22Rv1 (cell line): Measurements from ENCODE around the gene IL1B.

Experiments
- ZFX ChIP-seq: fragments of 450-650 bp; IDR thresholded peaks from 2 replicates; pipeline ENCODE4 v1.6.1; 2017; ENCODE audit warnings: antibody characterized with exemption, borderline replicate concordance
- TF ChIP-seq, protein P1 (sequence below): fragments of 450-650 bp; IDR thresholded peaks from 2 replicates; pipeline ENCODE4 v1.5.1; 2017; ENCODE audit warnings: mild to moderate bottlenecking

DNA sequence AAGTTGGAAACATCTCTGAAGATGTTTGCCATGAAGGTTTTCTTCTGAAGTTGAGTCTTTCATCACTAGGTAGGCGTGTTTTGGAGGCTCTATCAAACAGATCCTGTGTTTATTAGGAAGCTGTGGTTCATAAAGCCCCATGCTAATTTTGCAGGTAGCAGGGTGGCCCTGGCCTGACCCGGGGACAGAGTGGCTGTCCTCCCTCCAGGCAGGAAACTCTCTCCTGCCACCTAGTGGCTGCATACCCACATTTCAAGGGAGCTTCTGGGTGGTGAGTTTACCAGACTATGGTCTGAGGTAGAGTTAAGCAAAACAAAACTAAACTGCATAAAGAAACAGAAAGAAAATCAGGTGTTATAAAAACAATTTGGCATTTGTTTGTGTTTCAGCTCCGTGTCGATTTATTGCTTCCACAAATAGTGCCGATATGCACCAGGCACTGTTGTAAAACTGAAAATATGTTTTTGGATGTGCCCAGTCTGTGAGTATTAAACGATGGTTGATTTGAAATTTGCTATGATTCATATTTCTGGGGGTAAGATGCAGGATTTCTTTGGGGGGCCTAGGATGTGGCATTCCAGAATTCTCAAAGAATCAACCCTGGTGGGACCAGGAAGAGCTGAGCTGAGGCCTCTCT lies 48.4 kb upstream of the IL1B start:
- TF ChIP-seq, protein P1, sequence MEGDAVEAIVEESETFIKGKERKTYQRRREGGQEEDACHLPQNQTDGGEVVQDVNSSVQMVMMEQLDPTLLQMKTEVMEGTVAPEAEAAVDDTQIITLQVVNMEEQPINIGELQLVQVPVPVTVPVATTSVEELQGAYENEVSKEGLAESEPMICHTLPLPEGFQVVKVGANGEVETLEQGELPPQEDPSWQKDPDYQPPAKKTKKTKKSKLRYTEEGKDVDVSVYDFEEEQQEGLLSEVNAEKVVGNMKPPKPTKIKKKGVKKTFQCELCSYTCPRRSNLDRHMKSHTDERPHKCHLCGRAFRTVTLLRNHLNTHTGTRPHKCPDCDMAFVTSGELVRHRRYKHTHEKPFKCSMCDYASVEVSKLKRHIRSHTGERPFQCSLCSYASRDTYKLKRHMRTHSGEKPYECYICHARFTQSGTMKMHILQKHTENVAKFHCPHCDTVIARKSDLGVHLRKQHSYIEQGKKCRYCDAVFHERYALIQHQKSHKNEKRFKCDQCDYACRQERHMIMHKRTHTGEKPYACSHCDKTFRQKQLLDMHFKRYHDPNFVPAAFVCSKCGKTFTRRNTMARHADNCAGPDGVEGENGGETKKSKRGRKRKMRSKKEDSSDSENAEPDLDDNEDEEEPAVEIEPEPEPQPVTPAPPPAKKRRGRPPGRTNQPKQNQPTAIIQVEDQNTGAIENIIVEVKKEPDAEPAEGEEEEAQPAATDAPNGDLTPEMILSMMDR, result peak; percentile 91
- TF ChIP-seq ZFX, result no peak
